Neural cell (in vitro differentiated cells): ENCODE data around the gene ADAMTS16. TPM values are rescaled to one million over a fixed set of nuclear protein-coding genes. Genes with fewer than 3 reads are reported as not detected.

Source experiments
- H2AFZ ChIP-seq: fragments of 200-600, 300-800 bp; sonication (generic), shearing (Covaris generic); 2 replicates; pipeline ENCODE4 v1.6.0; 2014; ENCODE audit warnings: low read depth, mild to moderate bottlenecking, antibody characterized with exemption, low read length, moderate library complexity
- H3F3A ChIP-seq: fragments of 200-600 bp; shearing (Covaris generic); 2 replicates; pipeline ENCODE4 v1.6.1; 2016; ENCODE audit warnings: mild to moderate bottlenecking, moderate library complexity, mixed read lengths, antibody characterized with exemption, low read length; ENCODE audit not compliant: insufficient read depth, poor library complexity, severe bottlenecking
- H3K27ac ChIP-seq: fragments of 200-600, 300-800 bp; sonication (generic), shearing (Covaris generic); 2 replicates; pipeline ENCODE4 v1.5.1; 2014; ENCODE audit warnings: mild to moderate bottlenecking, low read length, moderate library complexity
- H3K27me3 ChIP-seq: fragments of 300-800, 200-600 bp; sonication (generic), shearing (Covaris generic); 2 replicates; pipeline ENCODE4 v1.6.0; 2014; ENCODE audit warnings: mild to moderate bottlenecking, low read depth, low read length, moderate library complexity; ENCODE audit not compliant: insufficient read depth
- H3K36me3 ChIP-seq: fragments of 300-800, 200-600 bp; sonication (generic), shearing (Covaris generic); 2 replicates; pipeline ENCODE4 v1.5.1; 2014; ENCODE audit warnings: mild to moderate bottlenecking, antibody characterized with exemption, low read length, moderate library complexity; ENCODE audit not compliant: insufficient read depth
- H3K4me2 ChIP-seq: fragments of 300-800, 200-600 bp; sonication (generic), shearing (Covaris generic); 2 replicates; pipeline ENCODE4 v1.6.0; 2014; ENCODE audit warnings: mild to moderate bottlenecking, low read length
- H3K4me3 ChIP-seq: fragments of 300-800, 200-600 bp; sonication (generic), shearing (Covaris generic); 2 replicates; pipeline ENCODE4 v1.5.1; 2014; ENCODE audit warnings: mild to moderate bottlenecking, low read length, moderate library complexity
- H3K79me2 ChIP-seq: fragments of 200-600 bp; shearing (Covaris generic); replicated peaks from 2 replicates; pipeline ENCODE4 v1.6.0; 2014; ENCODE audit warnings: mild to moderate bottlenecking, low read length, moderate library complexity; ENCODE audit not compliant: insufficient read depth
- H3K9ac ChIP-seq: fragments of 300-800, 200-600 bp; sonication (generic), shearing (Covaris generic); 2 replicates; pipeline ENCODE4 v1.6.1; 2016; ENCODE audit warnings: mild to moderate bottlenecking, low read length, mixed read lengths
- H3K9me2 ChIP-seq: fragments of 200-600 bp; shearing (Covaris generic); 2 replicates; pipeline ENCODE4 v1.6.1; 2016; ENCODE audit warnings: mild to moderate bottlenecking, low read length, mixed read lengths; ENCODE audit not compliant: insufficient read depth
- H3K9me3 ChIP-seq: fragments of 200-600, 300-800 bp; sonication (generic), shearing (Covaris generic); 2 replicates; pipeline ENCODE4 v1.6.1; 2016; ENCODE audit warnings: mild to moderate bottlenecking, mixed run types, low read length, moderate library complexity, mixed read lengths
- H4K20me1 ChIP-seq: fragments of 200-600 bp; shearing (Covaris generic); 2 replicates; pipeline ENCODE4 v1.6.1; 2016; ENCODE audit warnings: mild to moderate bottlenecking, mixed run types; ENCODE audit not compliant: insufficient read depth
- EP300 ChIP-seq: fragments of 450-650 bp; conservative IDR thresholded peaks from 2 replicates; pipeline ENCODE4 v1.6.1; 2014; ENCODE audit warnings: antibody characterized with exemption, mild to moderate bottlenecking, moderate library complexity; ENCODE audit not compliant: poor library complexity, severe bottlenecking
- EZH2 ChIP-seq: fragments of 200-600, 300-800 bp; shearing (Covaris generic), sonication (generic); IDR thresholded peaks from 2 replicates; pipeline ENCODE4 v1.6.1; 2014; ENCODE audit warnings: antibody characterized with exemption, low read length, borderline replicate concordance, mild to moderate bottlenecking; ENCODE audit not compliant: insufficient read depth, poor library complexity, severe bottlenecking
- MXI1 ChIP-seq: fragments of 450-650 bp; conservative IDR thresholded peaks from 2 replicates; pipeline ENCODE4 v1.6.1; 2014; ENCODE audit warnings: antibody characterized with exemption, mild to moderate bottlenecking; ENCODE audit not compliant: poor library complexity, severe bottlenecking
- POLR2AphosphoS5 ChIP-seq: IDR thresholded peaks from 2 replicates; pipeline ENCODE4 v1.6.1; 2012
- RAD21 ChIP-seq: fragments of 450-650 bp; conservative IDR thresholded peaks from 2 replicates; pipeline ENCODE4 v1.6.1; 2014; ENCODE audit warnings: antibody characterized with exemption, mild to moderate bottlenecking, moderate library complexity
- SMC3 ChIP-seq: fragments of 450-650 bp; conservative IDR thresholded peaks from 2 replicates; pipeline ENCODE4 v1.6.1; 2014; ENCODE audit warnings: antibody characterized with exemption, mild to moderate bottlenecking, moderate library complexity; ENCODE audit not compliant: poor library complexity
- TAF1 ChIP-seq: IDR thresholded peaks from 2 replicates; pipeline ENCODE4 v1.6.1; 2012; ENCODE audit warnings: low read depth
- polyA plus RNA-seq: library from polyadenylated mRNA; depleted of rRNA; stranded (reverse); fragments of >200 nt; gene quantifications from 2 replicates; pipeline ENCODE4 v1.2.3, GENCODE V29; 2014
- TF ChIP-seq, protein P1 (sequence below): fragments of 450-650 bp; IDR thresholded peaks from 2 replicates; pipeline ENCODE4 v1.5.1; 2014; ENCODE audit warnings: antibody characterized with exemption, mild to moderate bottlenecking, moderate library complexity; ENCODE audit not compliant: poor library complexity, severe bottlenecking
- TF ChIP-seq, protein P2 (sequence below): IDR thresholded peaks from 2 replicates; pipeline ENCODE4 v1.6.1; 2012; ENCODE audit warnings: borderline replicate concordance

ADAMTS16 gene
- polyA plus RNA-seq, 1 donor from 2014 or later: 1.3 TPM

DNA sequence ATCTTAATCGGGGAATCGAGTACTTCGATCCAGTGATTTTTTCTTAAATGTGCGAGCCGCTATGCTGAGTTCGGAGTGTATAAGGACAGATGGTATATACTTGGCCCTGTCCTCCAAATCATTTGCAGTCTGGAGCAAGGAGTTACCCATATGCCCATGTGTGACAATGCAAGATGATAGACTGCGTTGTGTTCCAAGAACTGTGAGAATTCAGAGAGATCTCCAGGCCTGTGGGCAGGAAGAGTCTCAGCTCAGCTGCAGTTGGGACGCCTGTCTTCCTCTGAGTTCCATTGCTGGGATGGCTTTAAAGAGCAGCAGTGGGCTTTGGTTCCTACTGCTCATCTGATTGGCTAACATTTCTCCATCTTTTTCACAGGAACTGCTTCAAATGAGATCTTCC lies 106.6 kb downstream of the ADAMTS16 start:
- Histone ChIP-seq H3K9me2 (no peaks in the 10 kb centered on the region), H3K4me2 (no peak overlapping the region), H3K27me3 (no peaks in the 10 kb centered on the region), H4K20me1 (no peaks in the 10 kb centered on the region), H2AFZ (no peak overlapping the region), H3K79me2 (no peaks in the 10 kb centered on the region), H3K4me3 (no peak overlapping the region), H3K36me3 (no peaks in the 10 kb centered on the region), H3F3A (no peaks in the 10 kb centered on the region), H3K27ac (no peak overlapping the region), H3K9me3 (no peaks in the 10 kb centered on the region), H3K9ac (no peak overlapping the region)
- TF ChIP-seq MXI1: no peak

DNA sequence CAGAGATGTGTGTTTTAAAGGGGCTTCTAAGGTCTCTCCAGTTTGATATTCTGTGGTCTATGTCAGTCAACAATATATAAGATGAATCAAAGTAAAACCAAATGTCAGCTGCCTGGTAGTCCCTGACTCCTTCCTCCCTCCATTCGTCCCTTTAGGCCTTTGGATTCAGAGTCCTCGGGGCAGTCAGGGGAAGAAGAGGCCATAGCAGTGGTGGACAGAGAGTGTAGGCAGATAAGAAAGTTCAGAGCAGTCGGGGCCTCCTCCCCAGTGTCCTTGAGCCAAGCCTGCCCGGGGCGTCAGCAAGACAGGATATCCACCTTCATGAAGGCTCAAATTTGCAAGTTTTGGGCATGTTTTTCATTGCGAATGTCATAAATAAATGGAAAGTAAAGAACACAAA lies 110.6 kb downstream of the ADAMTS16 start:
- Histone ChIP-seq H3K4me3 (no peak overlapping the region), H3K79me2 (no peaks in the 10 kb centered on the region), H3K27ac (no peak overlapping the region), H3K9ac (no peak overlapping the region), H3K4me2 (no peak overlapping the region), H4K20me1 (no peaks in the 10 kb centered on the region), H3K36me3 (no peaks in the 10 kb centered on the region), H3F3A (no peaks in the 10 kb centered on the region), H2AFZ (no peak overlapping the region), H3K9me3 (no peaks in the 10 kb centered on the region), H3K9me2 (no peaks in the 10 kb centered on the region), H3K27me3 (no peaks in the 10 kb centered on the region)
- TF ChIP-seq EZH2: no peak
- TF ChIP-seq RAD21: no peak
- TF ChIP-seq, protein P1, sequence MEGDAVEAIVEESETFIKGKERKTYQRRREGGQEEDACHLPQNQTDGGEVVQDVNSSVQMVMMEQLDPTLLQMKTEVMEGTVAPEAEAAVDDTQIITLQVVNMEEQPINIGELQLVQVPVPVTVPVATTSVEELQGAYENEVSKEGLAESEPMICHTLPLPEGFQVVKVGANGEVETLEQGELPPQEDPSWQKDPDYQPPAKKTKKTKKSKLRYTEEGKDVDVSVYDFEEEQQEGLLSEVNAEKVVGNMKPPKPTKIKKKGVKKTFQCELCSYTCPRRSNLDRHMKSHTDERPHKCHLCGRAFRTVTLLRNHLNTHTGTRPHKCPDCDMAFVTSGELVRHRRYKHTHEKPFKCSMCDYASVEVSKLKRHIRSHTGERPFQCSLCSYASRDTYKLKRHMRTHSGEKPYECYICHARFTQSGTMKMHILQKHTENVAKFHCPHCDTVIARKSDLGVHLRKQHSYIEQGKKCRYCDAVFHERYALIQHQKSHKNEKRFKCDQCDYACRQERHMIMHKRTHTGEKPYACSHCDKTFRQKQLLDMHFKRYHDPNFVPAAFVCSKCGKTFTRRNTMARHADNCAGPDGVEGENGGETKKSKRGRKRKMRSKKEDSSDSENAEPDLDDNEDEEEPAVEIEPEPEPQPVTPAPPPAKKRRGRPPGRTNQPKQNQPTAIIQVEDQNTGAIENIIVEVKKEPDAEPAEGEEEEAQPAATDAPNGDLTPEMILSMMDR: no peak
- no peak for TF ChIP-seq POLR2AphosphoS5
- TF ChIP-seq MXI1: no peak
- no peak for TF ChIP-seq TAF1
- TF ChIP-seq SMC3: no peak
- TF ChIP-seq, protein P2, sequence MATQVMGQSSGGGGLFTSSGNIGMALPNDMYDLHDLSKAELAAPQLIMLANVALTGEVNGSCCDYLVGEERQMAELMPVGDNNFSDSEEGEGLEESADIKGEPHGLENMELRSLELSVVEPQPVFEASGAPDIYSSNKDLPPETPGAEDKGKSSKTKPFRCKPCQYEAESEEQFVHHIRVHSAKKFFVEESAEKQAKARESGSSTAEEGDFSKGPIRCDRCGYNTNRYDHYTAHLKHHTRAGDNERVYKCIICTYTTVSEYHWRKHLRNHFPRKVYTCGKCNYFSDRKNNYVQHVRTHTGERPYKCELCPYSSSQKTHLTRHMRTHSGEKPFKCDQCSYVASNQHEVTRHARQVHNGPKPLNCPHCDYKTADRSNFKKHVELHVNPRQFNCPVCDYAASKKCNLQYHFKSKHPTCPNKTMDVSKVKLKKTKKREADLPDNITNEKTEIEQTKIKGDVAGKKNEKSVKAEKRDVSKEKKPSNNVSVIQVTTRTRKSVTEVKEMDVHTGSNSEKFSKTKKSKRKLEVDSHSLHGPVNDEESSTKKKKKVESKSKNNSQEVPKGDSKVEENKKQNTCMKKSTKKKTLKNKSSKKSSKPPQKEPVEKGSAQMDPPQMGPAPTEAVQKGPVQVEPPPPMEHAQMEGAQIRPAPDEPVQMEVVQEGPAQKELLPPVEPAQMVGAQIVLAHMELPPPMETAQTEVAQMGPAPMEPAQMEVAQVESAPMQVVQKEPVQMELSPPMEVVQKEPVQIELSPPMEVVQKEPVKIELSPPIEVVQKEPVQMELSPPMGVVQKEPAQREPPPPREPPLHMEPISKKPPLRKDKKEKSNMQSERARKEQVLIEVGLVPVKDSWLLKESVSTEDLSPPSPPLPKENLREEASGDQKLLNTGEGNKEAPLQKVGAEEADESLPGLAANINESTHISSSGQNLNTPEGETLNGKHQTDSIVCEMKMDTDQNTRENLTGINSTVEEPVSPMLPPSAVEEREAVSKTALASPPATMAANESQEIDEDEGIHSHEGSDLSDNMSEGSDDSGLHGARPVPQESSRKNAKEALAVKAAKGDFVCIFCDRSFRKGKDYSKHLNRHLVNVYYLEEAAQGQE: no peak
- TF ChIP-seq EP300: no peak

DNA sequence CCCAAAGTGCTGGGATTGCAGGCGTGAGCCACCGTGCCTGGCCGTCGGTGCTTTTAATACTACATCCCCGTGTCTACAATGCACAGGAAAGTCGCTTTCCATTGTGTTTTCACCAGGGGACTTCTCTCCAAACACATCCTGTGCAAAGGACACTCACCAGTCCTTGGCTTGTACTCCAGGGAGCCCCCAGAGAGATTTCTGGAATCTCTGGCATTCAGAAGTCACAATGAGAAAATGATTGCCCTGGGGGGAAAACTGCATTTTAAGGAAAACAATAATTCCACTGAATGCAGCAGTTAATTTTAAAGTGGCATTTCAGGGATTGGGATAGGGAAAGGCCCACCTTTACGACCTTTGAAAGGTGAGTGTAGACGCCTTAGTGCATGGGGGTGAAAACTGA lies 112.0 kb downstream of the ADAMTS16 start:
- H3K27me3 ChIP-seq: no peaks in the 10 kb centered on the region
- H3F3A ChIP-seq: no peaks in the 10 kb centered on the region
- H3K27ac ChIP-seq: no peak overlapping the region
- H3K4me2 ChIP-seq: no peak overlapping the region
- TF ChIP-seq, protein P2: no peak
- TF ChIP-seq, protein P1: no peak
- TF ChIP-seq POLR2AphosphoS5 (no peak), MXI1 (no peak), SMC3 (no peak), TAF1 (no peak), EP300 (no peak), EZH2 (no peak), RAD21 (no peak)
- H3K36me3 ChIP-seq: no peaks in the 10 kb centered on the region
- no peak overlapping the region for H3K9ac ChIP-seq
- H3K79me2 ChIP-seq: no peaks in the 10 kb centered on the region
- H2AFZ ChIP-seq: no peak overlapping the region
- H3K9me2 ChIP-seq: no peaks in the 10 kb centered on the region
- H3K4me3 ChIP-seq: no peak overlapping the region
- H4K20me1 ChIP-seq: no peaks in the 10 kb centered on the region
- no peaks in the 10 kb centered on the region for H3K9me3 ChIP-seq
